Caco-2 (cell line): ENCODE measurements around the gene ENTR1. TPM values are rescaled to one million over a fixed set of nuclear protein-coding genes. Genes with fewer than 3 reads are reported as not detected.

Source experiments
- BruUV-seq: library from RNA; stranded (reverse); fragments of 400-500 nt; replicated peaks from 2 replicates; lab custom pipeline; 2021; lab: Mats Ljungman, UMichigan
- CTCF ChIA-PET: fragments of 300-600 bp; sonication (Branson Sonifier 250); formaldehyde crosslinking; loops from one replicate; lab custom pipeline; 2022; ENCODE audit warnings: antibody characterized with exemption; lab: Charles Lee
- POLR2A ChIA-PET: fragments of 300-600 bp; sonication (Branson Sonifier 250); formaldehyde crosslinking; loops from one replicate; lab custom pipeline; 2022; ENCODE audit warnings: antibody characterized with exemption; lab: Charles Lee
- DNase-seq, 2 experiments: peaks; one replicate each; pipeline versions ENCODE4 v3.0.0 to v3.0.0-alpha.2; 2020 to 2022
- H3K27me3 ChIP-seq: replicated peaks from 2 replicates; pipeline ENCODE4 v1.6.0; 2011; ENCODE audit warnings: low read length; ENCODE audit not compliant: control insufficient read depth, insufficient read depth
- H3K36me3 ChIP-seq: 2 replicates; pipeline ENCODE4 v1.5.1; 2011; ENCODE audit warnings: low read length; ENCODE audit not compliant: control insufficient read depth, insufficient read depth
- H3K4me1 ChIP-seq: fragments of 250-450 bp; sonication (Bioruptor Pico); 2 replicates; pipeline ENCODE4 v1.5.1; 2020; ENCODE audit warnings: mild to moderate bottlenecking
- H3K4me3 ChIP-seq: 2 replicates; pipeline ENCODE4 v1.5.1; 2011; ENCODE audit warnings: low read depth, mild to moderate bottlenecking, control low read depth, low read length
- H3K9me3 ChIP-seq: fragments of 250-450 bp; sonication (Bioruptor Pico); 2 replicates; pipeline ENCODE4 v1.5.1; 2020; ENCODE audit warnings: mild to moderate bottlenecking, moderate library complexity
- H3K27ac Mint-ChIP-seq: one replicate; pipeline ENCODE4 v1.8.0; 2022; ENCODE audit warnings: mixed read lengths; ENCODE audit not compliant: unreplicated experiment
- H3K27me3 Mint-ChIP-seq: one replicate; pipeline ENCODE4 v1.8.0; 2022; ENCODE audit warnings: mixed read lengths; ENCODE audit not compliant: insufficient read depth, unreplicated experiment
- H3K36me3 Mint-ChIP-seq: one replicate; pipeline ENCODE4 v1.8.0; 2022; ENCODE audit warnings: mild to moderate bottlenecking, mixed read lengths; ENCODE audit not compliant: insufficient read depth, unreplicated experiment
- H3K4me1 Mint-ChIP-seq: one replicate; pipeline ENCODE4 v1.8.0; 2022; ENCODE audit warnings: low read depth, mixed read lengths; ENCODE audit not compliant: unreplicated experiment
- H3K4me3 Mint-ChIP-seq: one replicate; pipeline ENCODE4 v1.8.0; 2022; ENCODE audit warnings: mild to moderate bottlenecking, moderate library complexity, mixed read lengths; ENCODE audit not compliant: unreplicated experiment
- H3K9me3 Mint-ChIP-seq: one replicate; pipeline ENCODE4 v1.8.0; 2022; ENCODE audit warnings: mixed read lengths; ENCODE audit not compliant: unreplicated experiment
- intact Hi-C: fragments of 100-400 bp; cut with micrococcal nuclease; formaldehyde crosslinking; loops from one replicate; pipeline ENCODE4 v1.10.0; 2022; ENCODE audit not compliant: unreplicated experiment
- total RNA-seq: library from RNA; stranded (reverse); gene quantifications from 2 replicates; pipeline ENCODE4 v1.2.3, GENCODE V29; 2022
- TF ChIP-seq, protein P1 (sequence below), 2 experiments: fragments of 200-600 bp in 1 of 2; IDR thresholded peaks; 1 replicate in 1 of 2; 2 replicates in 1 of 2; pipeline versions ENCODE4 v1.5.1 to v1.8.0; 2011 to 2022; ENCODE audit warnings: antibody characterized with exemption in 1 of 2, control low read depth in 1 of 2, inconsistent platforms in 1 of 2, low read depth in 1 of 2, low read length in 1 of 2, mild to moderate bottlenecking in 1 of 2, moderate library complexity in 1 of 2; ENCODE audit not compliant: insufficient read depth in 1 of 2, severe bottlenecking in 1 of 2, unreplicated experiment in 1 of 2

The ENTR1 gene
- total RNA-seq, 1 experiment from 2014 or later = 85.2 TPM

- H3K36me3 Mint-ChIP-seq = peaks cover 39% of the 10 kb centered on the region
- no TSS peak for BruUV-seq
- Histone ChIP-seq H3K4me3 (no peak overlapping the region), H3K36me3 (no peaks in the 10 kb centered on the region; the same call in 1 of the 2 replicates), H3K9me3 (no peaks in the 10 kb centered on the region), H3K27me3 (no peaks in the 10 kb centered on the region), H3K4me1 (peaks cover 20% of the 10 kb centered on the region)
- H3K27ac Mint-ChIP-seq = no peak overlapping the region
- H3K27me3 Mint-ChIP-seq = no peaks in the 10 kb centered on the region
- peaks cover 7% of the 10 kb centered on the region for H3K4me1 Mint-ChIP-seq
- TF ChIP-seq, protein P1, sequence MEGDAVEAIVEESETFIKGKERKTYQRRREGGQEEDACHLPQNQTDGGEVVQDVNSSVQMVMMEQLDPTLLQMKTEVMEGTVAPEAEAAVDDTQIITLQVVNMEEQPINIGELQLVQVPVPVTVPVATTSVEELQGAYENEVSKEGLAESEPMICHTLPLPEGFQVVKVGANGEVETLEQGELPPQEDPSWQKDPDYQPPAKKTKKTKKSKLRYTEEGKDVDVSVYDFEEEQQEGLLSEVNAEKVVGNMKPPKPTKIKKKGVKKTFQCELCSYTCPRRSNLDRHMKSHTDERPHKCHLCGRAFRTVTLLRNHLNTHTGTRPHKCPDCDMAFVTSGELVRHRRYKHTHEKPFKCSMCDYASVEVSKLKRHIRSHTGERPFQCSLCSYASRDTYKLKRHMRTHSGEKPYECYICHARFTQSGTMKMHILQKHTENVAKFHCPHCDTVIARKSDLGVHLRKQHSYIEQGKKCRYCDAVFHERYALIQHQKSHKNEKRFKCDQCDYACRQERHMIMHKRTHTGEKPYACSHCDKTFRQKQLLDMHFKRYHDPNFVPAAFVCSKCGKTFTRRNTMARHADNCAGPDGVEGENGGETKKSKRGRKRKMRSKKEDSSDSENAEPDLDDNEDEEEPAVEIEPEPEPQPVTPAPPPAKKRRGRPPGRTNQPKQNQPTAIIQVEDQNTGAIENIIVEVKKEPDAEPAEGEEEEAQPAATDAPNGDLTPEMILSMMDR (IDR thresholded peaks at IDR 0.05; ENCODE audit: insufficient read depth in 1 of 2, low read depth in 1 of 2, low read length in 1 of 2, severe bottlenecking in 1 of 2, unreplicated experiment in 1 of 2) = no peak
- no peak overlapping the region for H3K4me3 Mint-ChIP-seq
- DNase-seq = no peak
- intact Hi-C loops = no loop called here
- CTCF ChIA-PET = no interaction called here
- POLR2A ChIA-PET = no interaction called here
- H3K9me3 Mint-ChIP-seq = no peaks in the 10 kb centered on the region
Measured at GRCh38 chr9:136376457-136376856, 34.0 kb downstream of the ENTR1 start.

DNA sequence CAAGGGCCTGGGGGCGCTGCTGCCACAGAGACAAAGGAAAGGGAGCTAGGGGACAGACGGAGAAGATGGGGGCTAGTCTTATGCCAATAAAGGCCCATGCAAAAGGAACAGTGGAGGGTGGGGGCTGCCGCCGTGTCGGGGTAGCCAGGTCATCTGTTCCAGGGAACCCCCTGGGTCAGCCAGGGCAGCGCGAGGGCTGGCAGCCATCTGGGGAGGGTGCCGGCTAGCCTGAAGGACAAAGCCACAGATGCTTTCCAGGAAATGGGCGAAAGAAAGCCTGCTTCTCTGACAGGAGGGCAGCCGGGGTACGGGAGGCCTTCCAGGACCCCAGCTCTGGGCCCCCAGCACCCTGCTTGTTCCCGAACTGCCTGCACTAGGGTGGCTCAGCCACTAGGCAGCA is 35.3 kb downstream of the ENTR1 start:
- no peaks in the 10 kb centered on the region for H3K27me3 Mint-ChIP-seq
- BruUV-seq = no TSS peak
- H3K4me1 Mint-ChIP-seq = peaks cover 7% of the 10 kb centered on the region
- DNase-seq = no peak
- TF ChIP-seq, protein P1 (IDR thresholded peaks at IDR 0.05; ENCODE audit: insufficient read depth in 1 of 2, low read depth in 1 of 2, low read length in 1 of 2, severe bottlenecking in 1 of 2, unreplicated experiment in 1 of 2) = no peak
- H3K27me3 ChIP-seq = no peaks in the 10 kb centered on the region
- H3K4me3 ChIP-seq = no peak overlapping the region
- no peaks in the 10 kb centered on the region for H3K9me3 Mint-ChIP-seq
- H3K4me3 Mint-ChIP-seq = no peak overlapping the region
- ChIA-PET POLR2A (interaction anchor here (0.6 kb wide), 1 partner anchor 12 kb away, joined by 3 read pairs; no protein-coding TSS in a partner anchor), CTCF (no interaction called here)
- intact Hi-C loops = no loop called here
- peaks cover 20% of the 10 kb centered on the region for H3K4me1 ChIP-seq
- H3K27ac Mint-ChIP-seq = no peak overlapping the region
- H3K36me3 Mint-ChIP-seq = peaks cover 48% of the 10 kb centered on the region
- no peaks in the 10 kb centered on the region for H3K36me3 ChIP-seq
- no peaks in the 10 kb centered on the region for H3K9me3 ChIP-seq

- Histone ChIP-seq H3K27me3 (no peaks in the 10 kb centered on the region), H3K4me1 (peaks cover 20% of the 10 kb centered on the region), H3K4me3 (no peak overlapping the region), H3K9me3 (no peaks in the 10 kb centered on the region), H3K36me3 (no peaks in the 10 kb centered on the region)
- no peak overlapping the region for H3K4me3 Mint-ChIP-seq
- H3K27ac Mint-ChIP-seq = no peak overlapping the region
- intact Hi-C loops = no loop called here
- DNase-seq = no peak
- no peaks in the 10 kb centered on the region for H3K9me3 Mint-ChIP-seq
- TF ChIP-seq, protein P1 (IDR thresholded peaks at IDR 0.05; ENCODE audit: insufficient read depth in 1 of 2, low read depth in 1 of 2, low read length in 1 of 2, severe bottlenecking in 1 of 2, unreplicated experiment in 1 of 2) = no peak
- H3K36me3 Mint-ChIP-seq = peaks cover 48% of the 10 kb centered on the region
- peaks cover 7% of the 10 kb centered on the region for H3K4me1 Mint-ChIP-seq
- BruUV-seq = no TSS peak
- no peaks in the 10 kb centered on the region for H3K27me3 Mint-ChIP-seq
- ChIA-PET CTCF (interaction anchor here (1.0 kb wide), 1 partner anchor 11 kb away, joined by 4 read pairs; the partner anchor contains the start of gene DNLZ), POLR2A (no interaction called here)
Measured at GRCh38 chr9:136374183-136374575, 36.2 kb downstream of the ENTR1 start.
